ENCODE data around the gene FGFRL1. TPM values are rescaled to one million over a fixed set of nuclear protein-coding genes. Genes with fewer than 3 reads are reported as not detected.
"Not testable (repeated sequence)": the region's sequence is repeated elsewhere in the genome, so short reads cannot be mapped to it uniquely, and the experiment has no call there.

The FGFRL1 gene
- total RNA-seq, 5 donors from 2014 or later (not counting 1 experiment from before 2014, with no cell fraction given): 14.9 to 25.2 (median 23.7) TPM

GRCh38 chr4:1043651-1044468, 32.4 kb downstream of the FGFRL1 start:
- peaks cover 0 to 59% of the 10 kb centered on the region in 2 experiments for H3K27me3 ChIP-seq (replicated peaks in 1 of 2; ENCODE audit: control insufficient read depth in 2 of 2, extremely low read depth in 1 of 2, insufficient read depth in 2 of 2, low read length in 1 of 2)
- no peak overlapping the region for H3K4me3 ChIP-seq (ENCODE audit: control insufficient read depth in 1 of 2, extremely low read depth in 1 of 2, low read length in 1 of 2)
- peaks cover 2 to 6% (median 6%) of the 10 kb centered on the region in 3 donors for H3K4me1 Mint-ChIP-seq
- no peaks in the 10 kb centered on the region for H3K36me3 Mint-ChIP-seq
- CTCF ChIA-PET: no interaction called here
- H3K27ac Mint-ChIP-seq: no peak overlapping the region
- H3K4me1 ChIP-seq (ENCODE audit: control insufficient read depth in 1 of 2, extremely low read depth in 1 of 2, insufficient read depth in 2 of 2, low read length in 2 of 2): peaks cover 0 to 2% of the 10 kb centered on the region in 2 experiments
- DNase-seq (peak in 1 of 35 experiments; percentile 25), ATAC-seq (replicated peaks in 1 of 4) (no peak)
- no peaks in the 10 kb centered on the region for H3K9me3 Mint-ChIP-seq
- H3K9me3 ChIP-seq: no peaks in the 10 kb centered on the region
- no peak overlapping the region for H3K4me3 Mint-ChIP-seq
- peaks cover 29 to 31% of the 10 kb centered on the region in 2 donors for H3K27me3 Mint-ChIP-seq
- WGBS (ENCODE audit: insufficient coverage): 26% methylated on average over 33 of the region's 36 CpGs
- POLR2A ChIA-PET: no interaction called here
- H3K27ac ChIP-seq (ENCODE audit: low read length): no peak overlapping the region
- H3K36me3 ChIP-seq (ENCODE audit: control insufficient read depth in 2 of 2, extremely low read depth in 1 of 2, insufficient read depth in 1 of 2, low read length in 1 of 2): no peaks in the 10 kb centered on the region

- no peaks in the 10 kb centered on the region for H3K9me3 Mint-ChIP-seq
- peaks cover 35% of the 10 kb centered on the region in 2 donors for H3K27me3 Mint-ChIP-seq
- H3K36me3 Mint-ChIP-seq: no peaks in the 10 kb centered on the region
- H3K9me3 ChIP-seq: no peaks in the 10 kb centered on the region
- H3K27ac Mint-ChIP-seq: no peak overlapping the region
- no peak for ATAC-seq (replicated peaks in 1 of 4)
- peaks cover 2 to 6% (median 6%) of the 10 kb centered on the region in 3 donors for H3K4me1 Mint-ChIP-seq
- no peaks in the 10 kb centered on the region for H3K36me3 ChIP-seq (ENCODE audit: control insufficient read depth in 2 of 2, extremely low read depth in 1 of 2, insufficient read depth in 1 of 2, low read length in 1 of 2)
- no peak overlapping the region for H3K4me3 ChIP-seq (ENCODE audit: control insufficient read depth in 1 of 2, extremely low read depth in 1 of 2, low read length in 1 of 2)
- CTCF ChIA-PET: no interaction called here
- WGBS (ENCODE audit: insufficient coverage): 91% methylated on average over 10 of the region's 12 CpGs
- POLR2A ChIA-PET: no interaction called here
- H3K27ac ChIP-seq (ENCODE audit: low read length): no peak overlapping the region
- H3K4me1 ChIP-seq (ENCODE audit: control insufficient read depth in 1 of 2, extremely low read depth in 1 of 2, insufficient read depth in 2 of 2, low read length in 2 of 2): peaks cover 0 to 2% of the 10 kb centered on the region in 2 experiments
- DNase-seq: no peak
- no peak overlapping the region for H3K4me3 Mint-ChIP-seq
- peaks cover 0 to 67% of the 10 kb centered on the region in 2 experiments for H3K27me3 ChIP-seq (replicated peaks in 1 of 2; ENCODE audit: control insufficient read depth in 2 of 2, extremely low read depth in 1 of 2, insufficient read depth in 2 of 2, low read length in 1 of 2)
Measured at GRCh38 chr4:1044469-1045192, 33.2 kb downstream of the FGFRL1 start.

GRCh38 chr4:1045193-1045594, 33.8 kb downstream of the FGFRL1 start:
- Histone ChIP-seq H3K4me1 (ENCODE audit: control insufficient read depth in 1 of 2, extremely low read depth in 1 of 2, insufficient read depth in 2 of 2, low read length in 2 of 2) (peaks cover 0 to 2% of the 10 kb centered on the region in 2 experiments), H3K36me3 (ENCODE audit: control insufficient read depth in 2 of 2, extremely low read depth in 1 of 2, insufficient read depth in 1 of 2, low read length in 1 of 2) (no peaks in the 10 kb centered on the region), H3K27me3 (replicated peaks in 1 of 2; ENCODE audit: control insufficient read depth in 2 of 2, extremely low read depth in 1 of 2, insufficient read depth in 2 of 2, low read length in 1 of 2) (peaks cover 0 to 69% of the 10 kb centered on the region in 2 experiments), H3K9me3 (no peaks in the 10 kb centered on the region), H3K4me3 (ENCODE audit: control insufficient read depth in 1 of 2, extremely low read depth in 1 of 2, low read length in 1 of 2) (no peak overlapping the region), H3K27ac (ENCODE audit: low read length) (no peak overlapping the region)
- no peaks in the 10 kb centered on the region for H3K36me3 Mint-ChIP-seq
- ChIA-PET POLR2A (no interaction called here), CTCF (no interaction called here)
- WGBS (ENCODE audit: insufficient coverage): 80% methylated on average over 14 of the region's 14 CpGs
- H3K27me3 Mint-ChIP-seq: peaks cover 35% of the 10 kb centered on the region in 2 donors
- H3K9me3 Mint-ChIP-seq: no peaks in the 10 kb centered on the region
- peaks cover 2 to 6% (median 6%) of the 10 kb centered on the region in 3 donors for H3K4me1 Mint-ChIP-seq
- DNase-seq (no peak), ATAC-seq (replicated peaks in 1 of 4) (no peak)
- no peak overlapping the region for H3K4me3 Mint-ChIP-seq
- H3K27ac Mint-ChIP-seq: no peak overlapping the region

GRCh38 chr4:1045595-1046201, 34.3 kb downstream of the FGFRL1 start:
- H3K27ac Mint-ChIP-seq: no peak overlapping the region
- H3K27me3 Mint-ChIP-seq: peaks cover 35% of the 10 kb centered on the region in 2 donors
- peaks cover 0 to 73% of the 10 kb centered on the region in 2 experiments for H3K27me3 ChIP-seq (replicated peaks in 1 of 2; ENCODE audit: control insufficient read depth in 2 of 2, extremely low read depth in 1 of 2, insufficient read depth in 2 of 2, low read length in 1 of 2)
- no peak overlapping the region for H3K27ac ChIP-seq (ENCODE audit: low read length)
- peaks cover 2 to 6% (median 6%) of the 10 kb centered on the region in 3 donors for H3K4me1 Mint-ChIP-seq
- no peak overlapping the region for H3K4me3 ChIP-seq (ENCODE audit: control insufficient read depth in 1 of 2, extremely low read depth in 1 of 2, low read length in 1 of 2)
- H3K9me3 Mint-ChIP-seq: no peaks in the 10 kb centered on the region
- H3K4me1 ChIP-seq (ENCODE audit: control insufficient read depth in 1 of 2, extremely low read depth in 1 of 2, insufficient read depth in 2 of 2, low read length in 2 of 2): peaks cover 0 to 2% of the 10 kb centered on the region in 2 experiments
- H3K9me3 ChIP-seq: no peaks in the 10 kb centered on the region
- H3K36me3 Mint-ChIP-seq: no peaks in the 10 kb centered on the region
- no peak for ATAC-seq (replicated peaks in 1 of 4)
- H3K36me3 ChIP-seq (ENCODE audit: control insufficient read depth in 2 of 2, extremely low read depth in 1 of 2, insufficient read depth in 1 of 2, low read length in 1 of 2): no peaks in the 10 kb centered on the region
- H3K4me3 Mint-ChIP-seq: no peak overlapping the region
- CTCF ChIA-PET: no interaction called here
- no peak for DNase-seq
- WGBS (ENCODE audit: insufficient coverage): 95% methylated on average over 7 of the region's 36 CpGs
- POLR2A ChIA-PET: no interaction called here

GRCh38 chr4:1046581-1047011, 35.2 kb downstream of the FGFRL1 start:
- DNase-seq; H3K4me1 Mint-ChIP-seq; CTCF ChIA-PET; H3K4me3 ChIP-seq (ENCODE audit: control insufficient read depth in 1 of 2, extremely low read depth in 1 of 2, low read length in 1 of 2); H3K9me3 ChIP-seq; H3K27ac Mint-ChIP-seq; POLR2A ChIA-PET; H3K9me3 Mint-ChIP-seq; H3K4me1 ChIP-seq (ENCODE audit: control insufficient read depth in 1 of 2, extremely low read depth in 1 of 2, insufficient read depth in 2 of 2, low read length in 2 of 2); H3K36me3 ChIP-seq (ENCODE audit: control insufficient read depth in 2 of 2, extremely low read depth in 1 of 2, insufficient read depth in 1 of 2, low read length in 1 of 2); H3K36me3 Mint-ChIP-seq; H3K27ac ChIP-seq (ENCODE audit: low read length); ATAC-seq (replicated peaks in 1 of 4): not testable (repeated sequence)
- H3K27me3 ChIP-seq (replicated peaks in 1 of 2; ENCODE audit: control insufficient read depth in 2 of 2, extremely low read depth in 1 of 2, insufficient read depth in 2 of 2, low read length in 1 of 2): peaks cover 0 to 72% of the 10 kb centered on the region in 2 experiments
- peaks cover 35% of the 10 kb centered on the region in 2 donors for H3K27me3 Mint-ChIP-seq
- 31% methylated on average over 29 of the region's 29 CpGs for WGBS (ENCODE audit: insufficient coverage)
- peak overlapping the region in 1 of 3 donors; percentile 50 for H3K4me3 Mint-ChIP-seq
